Measurements from ENCODE around the gene STARD13. TPM values are rescaled to one million over a fixed set of nuclear protein-coding genes. Genes with fewer than 3 reads are reported as not detected.

Gene STARD13
- total RNA-seq, 1 experiment from 2014 or later, result 4.1 TPM

DNA sequence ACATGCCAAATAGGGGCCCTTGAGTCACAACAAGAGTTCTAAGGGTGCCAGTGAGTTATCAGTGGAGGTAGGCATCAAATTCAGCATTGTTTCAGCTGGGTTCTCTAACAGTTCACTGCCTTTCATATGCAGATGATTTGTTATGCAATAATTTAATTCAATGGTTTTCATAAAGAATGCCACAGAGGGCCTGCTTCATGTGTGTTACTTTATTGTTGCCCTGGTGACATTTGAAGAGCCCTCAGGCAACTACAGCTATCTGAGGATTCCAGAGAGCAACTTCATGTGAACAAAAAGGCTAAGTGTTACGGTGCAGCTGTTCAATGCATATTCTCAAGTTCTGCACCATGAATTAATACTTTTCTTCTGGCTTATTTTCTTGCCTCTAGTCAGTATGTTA lies 43.1 kb upstream of the STARD13 start:
- Histone ChIP-seq H3K27me3 (ENCODE audit: insufficient read depth, low read length) (no peaks in the 10 kb centered on the region), H3K27ac (ENCODE audit: low read depth, low read length) (no peak overlapping the region), H3K4me1 (ENCODE audit: control insufficient read depth in 1 of 2, insufficient read depth in 2 of 2, low read length in 2 of 2) (no peaks in the 10 kb centered on the region), H3K79me2 (ENCODE audit: insufficient read depth, low read length) (no peaks in the 10 kb centered on the region), H3K4me3 (replicated peaks in 1 of 2; ENCODE audit: low read depth in 1 of 2, low read length in 2 of 2) (no peak overlapping the region), H3K4me2 (ENCODE audit: low read length) (no peak overlapping the region), H3K9me3 (ENCODE audit: control insufficient read depth in 1 of 2, insufficient read depth in 1 of 2, low read depth in 1 of 2, low read length in 2 of 2) (no peaks in the 10 kb centered on the region), H2AFZ (ENCODE audit: low read depth, low read length, poor library complexity, severe bottlenecking) (no peak overlapping the region), H3K9ac (ENCODE audit: low read length) (no peak overlapping the region), H4K20me1 (ENCODE audit: insufficient read depth) (no peaks in the 10 kb centered on the region), H3K9me2 (ENCODE audit: insufficient read depth) (no peaks in the 10 kb centered on the region; the same call in 1 of the 2 replicates), H3K36me3 (ENCODE audit: control insufficient read depth in 1 of 2, insufficient read depth in 2 of 2, low read length in 2 of 2) (no peaks in the 10 kb centered on the region)
- DNase-seq (ENCODE audit: low read depth, low spot score), result no peak
- RAD21 ChIA-PET (ENCODE audit: low non-redundant PET in 1 of 2, low total read pairs in 2 of 2, uncharacterized antibody in 2 of 2, unreplicated experiment in 2 of 2), result no interaction called here
- CTCF ChIA-PET, result no interaction called here
- POLR2A ChIA-PET, result no interaction called here
- TF ChIP-seq, protein P1, sequence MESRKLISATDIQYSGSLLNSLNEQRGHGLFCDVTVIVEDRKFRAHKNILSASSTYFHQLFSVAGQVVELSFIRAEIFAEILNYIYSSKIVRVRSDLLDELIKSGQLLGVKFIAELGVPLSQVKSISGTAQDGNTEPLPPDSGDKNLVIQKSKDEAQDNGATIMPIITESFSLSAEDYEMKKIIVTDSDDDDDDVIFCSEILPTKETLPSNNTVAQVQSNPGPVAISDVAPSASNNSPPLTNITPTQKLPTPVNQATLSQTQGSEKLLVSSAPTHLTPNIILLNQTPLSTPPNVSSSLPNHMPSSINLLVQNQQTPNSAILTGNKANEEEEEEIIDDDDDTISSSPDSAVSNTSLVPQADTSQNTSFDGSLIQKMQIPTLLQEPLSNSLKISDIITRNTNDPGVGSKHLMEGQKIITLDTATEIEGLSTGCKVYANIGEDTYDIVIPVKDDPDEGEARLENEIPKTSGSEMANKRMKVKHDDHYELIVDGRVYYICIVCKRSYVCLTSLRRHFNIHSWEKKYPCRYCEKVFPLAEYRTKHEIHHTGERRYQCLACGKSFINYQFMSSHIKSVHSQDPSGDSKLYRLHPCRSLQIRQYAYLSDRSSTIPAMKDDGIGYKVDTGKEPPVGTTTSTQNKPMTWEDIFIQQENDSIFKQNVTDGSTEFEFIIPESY (IDR thresholded peaks at IDR 0.05; ENCODE audit: extremely low read depth, insufficient replicate concordance, low read length), result no peak
- no TSS peak for BruUV-seq (replicated peaks)
- ATAC-seq, result no peak
- intact Hi-C loops (cut with micrococcal nuclease), result no loop called here

GRCh38 chr13:33326723-33327122 lies 41.2 kb upstream of the STARD13 start:
- Histone ChIP-seq H3K9me2 (ENCODE audit: insufficient read depth) (no peaks in the 10 kb centered on the region; the same call in 1 of the 2 replicates), H3K79me2 (ENCODE audit: insufficient read depth, low read length) (no peaks in the 10 kb centered on the region), H2AFZ (ENCODE audit: low read depth, low read length, poor library complexity, severe bottlenecking) (no peak overlapping the region), H3K4me3 (replicated peaks in 1 of 2; ENCODE audit: low read depth in 1 of 2, low read length in 2 of 2) (no peak overlapping the region), H3K4me1 (ENCODE audit: control insufficient read depth in 1 of 2, insufficient read depth in 2 of 2, low read length in 2 of 2) (no peaks in the 10 kb centered on the region), H3K9me3 (ENCODE audit: control insufficient read depth in 1 of 2, insufficient read depth in 1 of 2, low read depth in 1 of 2, low read length in 2 of 2) (no peaks in the 10 kb centered on the region), H3K27ac (ENCODE audit: low read depth, low read length) (no peak overlapping the region), H4K20me1 (ENCODE audit: insufficient read depth) (no peaks in the 10 kb centered on the region), H3K27me3 (ENCODE audit: insufficient read depth, low read length) (no peaks in the 10 kb centered on the region), H3K4me2 (ENCODE audit: low read length) (no peak overlapping the region), H3K36me3 (ENCODE audit: control insufficient read depth in 1 of 2, insufficient read depth in 2 of 2, low read length in 2 of 2) (no peaks in the 10 kb centered on the region), H3K9ac (ENCODE audit: low read length) (no peak overlapping the region)
- POLR2A ChIA-PET, result no interaction called here
- TF ChIP-seq ELF1 (IDR thresholded peaks at IDR 0.05; ENCODE audit: borderline replicate concordance, low read depth), result no peak
- TF ChIP-seq EZH2phosphoT487 (IDR thresholded peaks at IDR 0.05; ENCODE audit: borderline replicate concordance), result no peak
- TF ChIP-seq, protein P1 (IDR thresholded peaks at IDR 0.05; ENCODE audit: extremely low read depth, insufficient replicate concordance, low read length), result no peak
- TF ChIP-seq EZH2 (IDR thresholded peaks at IDR 0.05), result no peak
- no peak for TF ChIP-seq CEBPB (IDR thresholded peaks at IDR 0.05; ENCODE audit: low read depth)
- TF ChIP-seq FOSL1 (IDR thresholded peaks at IDR 0.05; ENCODE audit: low read depth), result no peak
- TF ChIP-seq, protein P2, sequence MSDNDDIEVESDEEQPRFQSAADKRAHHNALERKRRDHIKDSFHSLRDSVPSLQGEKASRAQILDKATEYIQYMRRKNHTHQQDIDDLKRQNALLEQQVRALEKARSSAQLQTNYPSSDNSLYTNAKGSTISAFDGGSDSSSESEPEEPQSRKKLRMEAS (IDR thresholded peaks at IDR 0.05), result no peak
- no peak for TF ChIP-seq SP1 (IDR thresholded peaks at IDR 0.05; ENCODE audit: low read depth)
- no peak for TF ChIP-seq RAD21 (IDR thresholded peaks at IDR 0.05; ENCODE audit: low read depth)
- TF ChIP-seq, protein P3, sequence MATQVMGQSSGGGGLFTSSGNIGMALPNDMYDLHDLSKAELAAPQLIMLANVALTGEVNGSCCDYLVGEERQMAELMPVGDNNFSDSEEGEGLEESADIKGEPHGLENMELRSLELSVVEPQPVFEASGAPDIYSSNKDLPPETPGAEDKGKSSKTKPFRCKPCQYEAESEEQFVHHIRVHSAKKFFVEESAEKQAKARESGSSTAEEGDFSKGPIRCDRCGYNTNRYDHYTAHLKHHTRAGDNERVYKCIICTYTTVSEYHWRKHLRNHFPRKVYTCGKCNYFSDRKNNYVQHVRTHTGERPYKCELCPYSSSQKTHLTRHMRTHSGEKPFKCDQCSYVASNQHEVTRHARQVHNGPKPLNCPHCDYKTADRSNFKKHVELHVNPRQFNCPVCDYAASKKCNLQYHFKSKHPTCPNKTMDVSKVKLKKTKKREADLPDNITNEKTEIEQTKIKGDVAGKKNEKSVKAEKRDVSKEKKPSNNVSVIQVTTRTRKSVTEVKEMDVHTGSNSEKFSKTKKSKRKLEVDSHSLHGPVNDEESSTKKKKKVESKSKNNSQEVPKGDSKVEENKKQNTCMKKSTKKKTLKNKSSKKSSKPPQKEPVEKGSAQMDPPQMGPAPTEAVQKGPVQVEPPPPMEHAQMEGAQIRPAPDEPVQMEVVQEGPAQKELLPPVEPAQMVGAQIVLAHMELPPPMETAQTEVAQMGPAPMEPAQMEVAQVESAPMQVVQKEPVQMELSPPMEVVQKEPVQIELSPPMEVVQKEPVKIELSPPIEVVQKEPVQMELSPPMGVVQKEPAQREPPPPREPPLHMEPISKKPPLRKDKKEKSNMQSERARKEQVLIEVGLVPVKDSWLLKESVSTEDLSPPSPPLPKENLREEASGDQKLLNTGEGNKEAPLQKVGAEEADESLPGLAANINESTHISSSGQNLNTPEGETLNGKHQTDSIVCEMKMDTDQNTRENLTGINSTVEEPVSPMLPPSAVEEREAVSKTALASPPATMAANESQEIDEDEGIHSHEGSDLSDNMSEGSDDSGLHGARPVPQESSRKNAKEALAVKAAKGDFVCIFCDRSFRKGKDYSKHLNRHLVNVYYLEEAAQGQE (IDR thresholded peaks at IDR 0.05; ENCODE audit: low read depth), result no peak
- TF ChIP-seq ZFX (IDR thresholded peaks at IDR 0.05), result no peak
- no peak for TF ChIP-seq SRF (IDR thresholded peaks at IDR 0.05; ENCODE audit: low read depth)
- DNase-seq (ENCODE audit: low read depth, low spot score), result no peak
- CTCF ChIA-PET, result no interaction called here
- no TSS peak for BruUV-seq (replicated peaks)
- RAD21 ChIA-PET (ENCODE audit: low non-redundant PET in 1 of 2, low total read pairs in 2 of 2, uncharacterized antibody in 2 of 2, unreplicated experiment in 2 of 2), result no interaction called here
- intact Hi-C loops (cut with micrococcal nuclease), result no loop called here
- no peak for ATAC-seq
